ENCODE measurements around the gene ZIM2.

- TF ChIP-seq CTCF (conservative IDR thresholded peaks at IDR 0.05; ENCODE audit: low read depth, low read length) (no peak), POLR2A (IDR thresholded peaks at IDR 0.05; ENCODE audit: low read depth, low read length) (no peak), SMC3 (IDR thresholded peaks at IDR 0.05; ENCODE audit: low read depth, low read length) (no peak), RFX5 (IDR thresholded peaks at IDR 0.05; ENCODE audit: low read depth, low read length) (no peak), MAZ (IDR thresholded peaks at IDR 0.05; ENCODE audit: borderline replicate concordance, low read depth, low read length) (no peak), RCOR1 (IDR thresholded peaks at IDR 0.05; ENCODE audit: insufficient replicate concordance, low read length) (no peak), MXI1 (IDR thresholded peaks at IDR 0.05; ENCODE audit: borderline replicate concordance, low read depth, low read length) (no peak), RAD21 (IDR thresholded peaks at IDR 0.05; ENCODE audit: low read length) (no peak), CEBPB (IDR thresholded peaks at IDR 0.05; ENCODE audit: low read depth, low read length) (no peak), MAFK (IDR thresholded peaks at IDR 0.05; ENCODE audit: low read depth, low read length) (no peak), NFE2L2 (IDR thresholded peaks at IDR 0.05; ENCODE audit: low read depth, low read length) (no peak), BHLHE40 (IDR thresholded peaks at IDR 0.05; ENCODE audit: low read depth, low read length) (no peak), ELK1 (IDR thresholded peaks at IDR 0.05; ENCODE audit: borderline replicate concordance, low read depth, low read length) (no peak)
- TF ChIP-seq, protein P1, sequence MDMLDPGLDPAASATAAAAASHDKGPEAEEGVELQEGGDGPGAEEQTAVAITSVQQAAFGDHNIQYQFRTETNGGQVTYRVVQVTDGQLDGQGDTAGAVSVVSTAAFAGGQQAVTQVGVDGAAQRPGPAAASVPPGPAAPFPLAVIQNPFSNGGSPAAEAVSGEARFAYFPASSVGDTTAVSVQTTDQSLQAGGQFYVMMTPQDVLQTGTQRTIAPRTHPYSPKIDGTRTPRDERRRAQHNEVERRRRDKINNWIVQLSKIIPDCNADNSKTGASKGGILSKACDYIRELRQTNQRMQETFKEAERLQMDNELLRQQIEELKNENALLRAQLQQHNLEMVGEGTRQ (IDR thresholded peaks at IDR 0.05; ENCODE audit: low read depth, low read length) = no peak
Observed at GRCh38 chr19:56808717-56809392, 31.7 kb downstream of the ZIM2 start.

Data from IMR-90 (cell line).